ENCODE results near the gene F2RL1.
"Not testable (repeated sequence)": the region's sequence is repeated elsewhere in the genome, so short reads cannot be mapped to it uniquely, and the experiment has no call there.

Gene F2RL1

DNA sequence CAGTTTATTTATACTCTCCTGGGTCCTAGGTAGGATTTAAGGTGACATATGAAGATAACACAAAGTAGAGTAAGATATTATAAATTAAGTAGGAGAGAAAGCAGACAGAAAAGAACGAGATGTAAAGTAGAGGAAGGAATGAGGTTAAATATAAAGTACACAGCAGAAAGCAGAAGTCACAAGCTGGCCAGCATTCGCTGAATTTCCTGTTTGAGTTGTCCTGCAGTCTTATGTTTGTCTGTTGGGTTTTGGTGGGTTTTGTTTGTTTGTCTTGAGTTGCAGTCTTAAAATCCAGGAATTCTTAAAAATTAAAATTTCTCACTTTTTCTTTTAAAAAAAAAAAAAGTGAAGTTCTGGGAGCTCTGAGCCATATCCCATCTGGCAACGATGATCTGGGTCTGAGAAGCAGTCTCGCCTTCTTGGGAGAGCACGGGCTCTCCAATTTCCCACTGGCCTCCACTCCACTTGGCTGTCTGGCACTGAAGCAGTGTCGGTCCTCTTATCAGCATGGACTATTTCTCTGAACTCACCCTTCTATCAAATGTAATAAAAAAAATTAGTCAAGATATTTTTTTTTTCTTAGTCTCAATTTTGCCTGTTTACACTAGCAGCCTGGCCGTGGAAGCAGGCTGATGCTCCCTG is 33.0 kb downstream of the F2RL1 start:
- DNase-seq: no peak

- no peak for DNase-seq
Measured at GRCh38 chr5:76852772-76853171, 33.9 kb downstream of the F2RL1 start.

DNA sequence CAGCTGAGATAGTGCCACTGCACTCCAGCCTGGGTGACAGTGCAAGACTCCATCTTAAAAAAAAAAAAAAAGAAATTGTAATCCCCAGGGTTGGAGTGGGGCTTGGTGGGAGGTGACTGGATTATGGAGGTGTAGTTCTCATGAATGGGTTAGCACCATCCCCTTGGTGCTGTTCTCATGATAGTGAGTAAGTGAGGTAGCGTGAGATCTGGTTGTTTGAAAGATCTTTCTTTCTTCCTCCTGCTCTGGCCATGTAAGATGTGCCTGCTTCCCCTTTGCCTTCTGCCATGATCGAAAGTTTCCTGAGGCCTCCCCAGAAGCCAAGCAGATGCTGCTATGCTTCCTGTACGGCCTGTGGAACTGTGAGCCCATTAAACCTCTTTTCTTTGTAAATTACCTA is 34.9 kb downstream of the F2RL1 start:
- not testable (repeated sequence) for DNase-seq

DNA sequence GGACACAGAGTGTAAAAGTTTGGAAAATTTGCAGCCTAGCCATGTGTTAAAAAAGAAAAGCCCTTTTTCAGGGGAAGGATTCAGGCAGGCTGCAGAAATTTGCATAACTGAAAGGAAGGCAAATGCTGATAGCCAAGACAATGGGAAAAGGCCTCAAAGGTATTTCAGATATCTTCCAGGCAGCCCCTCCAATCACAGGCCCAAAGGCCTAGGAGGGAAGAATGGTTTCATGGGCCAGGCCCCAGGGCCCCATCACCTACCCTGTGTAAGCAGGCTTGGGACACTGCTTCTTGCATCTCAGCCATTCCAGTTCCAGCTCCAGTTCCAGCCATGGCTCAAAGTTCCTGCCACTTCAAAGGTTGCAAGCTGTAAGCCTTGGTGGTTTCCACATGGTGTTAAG is 35.8 kb downstream of the F2RL1 start:
- no peak for DNase-seq

DNA sequence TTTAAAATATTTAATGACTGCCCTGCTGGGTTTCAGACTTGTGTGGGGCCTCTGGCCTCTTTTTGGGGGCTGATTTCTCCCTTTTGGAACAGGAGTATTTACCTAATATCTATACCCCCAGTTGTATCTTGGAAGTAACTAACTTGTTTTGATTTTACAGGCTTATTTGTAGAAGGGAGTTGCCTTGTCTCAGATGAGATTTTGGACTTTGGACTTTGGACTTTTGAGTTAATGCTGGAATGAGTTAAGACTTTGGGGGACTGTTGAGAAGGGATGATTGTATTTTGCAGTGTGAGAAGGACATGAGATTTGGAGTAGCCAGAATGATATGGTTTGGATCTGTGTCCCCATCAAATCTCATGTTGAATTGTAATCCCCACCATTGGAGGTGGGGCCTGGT is 36.7 kb downstream of the F2RL1 start:
- DNase-seq: not testable (repeated sequence)

DNA sequence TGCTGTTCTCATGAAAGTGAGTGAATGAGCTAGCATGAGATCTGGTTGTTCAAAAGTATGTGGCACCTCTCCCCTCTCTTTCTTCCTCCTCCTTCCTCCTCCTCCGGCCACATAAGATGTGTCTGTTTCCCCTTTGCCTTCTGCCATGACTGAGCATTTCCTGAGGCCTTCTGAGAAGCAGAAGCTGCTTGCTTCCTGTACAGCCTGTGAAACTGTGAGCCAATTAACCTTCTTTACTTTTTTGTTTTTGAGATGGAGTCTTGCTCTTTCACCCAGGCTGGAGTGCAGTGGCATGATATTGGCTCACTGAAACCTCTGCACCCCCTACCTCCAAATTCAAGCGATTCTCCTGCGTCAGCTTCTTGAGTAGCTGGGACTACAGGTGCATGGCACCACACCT is 37.1 kb downstream of the F2RL1 start:
- peak; percentile 75 for DNase-seq

GRCh38 chr5:76856800-76857199 is 38.0 kb downstream of the F2RL1 start:
- DNase-seq: not testable (repeated sequence)

DNA sequence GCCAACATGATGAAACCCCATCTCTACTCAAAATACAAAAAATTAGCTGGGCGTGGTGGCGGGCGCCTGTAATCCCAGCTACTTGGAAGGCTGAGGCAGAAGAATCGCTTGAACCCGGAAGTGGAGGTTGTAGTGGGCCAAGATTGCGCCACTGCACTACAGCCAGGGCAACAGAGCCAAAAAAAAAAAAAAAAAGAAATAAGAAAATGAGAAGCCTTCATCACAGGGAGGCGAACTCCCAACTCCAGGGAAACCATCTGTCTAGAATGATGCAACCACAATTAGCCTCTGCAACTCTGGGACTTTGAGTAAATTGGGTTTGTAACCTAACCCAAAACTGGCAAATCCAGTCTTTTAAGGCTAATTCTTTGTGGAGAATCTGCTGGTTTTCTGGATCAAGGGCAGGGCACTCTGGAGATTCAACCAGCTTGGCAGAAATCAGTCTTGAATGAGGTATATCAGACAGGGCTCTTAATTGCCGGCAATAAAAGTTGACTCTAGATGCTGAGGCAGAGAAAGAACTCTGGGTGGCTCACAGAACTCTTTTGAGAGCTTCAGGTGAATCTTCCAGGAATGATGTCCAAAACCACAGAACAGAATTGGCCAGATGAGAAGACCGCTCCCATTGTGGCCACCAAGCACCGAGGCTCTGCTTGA is 40.9 kb downstream of the F2RL1 start:
- DNase-seq: no peak

- DNase-seq: no peak
Measured at GRCh38 chr5:76861612-76862011, 42.8 kb downstream of the F2RL1 start.

DNA sequence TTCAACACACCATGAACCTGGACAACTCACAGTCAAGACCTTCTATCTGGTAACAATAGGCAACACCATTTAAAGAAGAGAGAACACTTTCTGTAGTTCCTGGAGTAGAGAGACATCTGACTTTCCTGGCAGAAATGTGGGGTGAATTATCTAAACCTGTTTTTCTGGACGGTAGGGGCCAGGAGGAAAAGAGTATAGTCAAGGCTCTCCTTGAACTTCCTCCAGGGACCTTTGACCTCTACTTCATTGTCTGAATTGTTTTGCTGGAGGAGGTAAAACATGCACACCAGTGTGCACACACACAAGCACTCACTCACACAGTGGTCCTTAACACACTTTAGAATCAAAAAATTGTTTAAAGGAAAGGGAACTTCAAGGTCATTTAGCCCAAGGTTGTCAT is 44.2 kb downstream of the F2RL1 start:
- no peak for DNase-seq

- DNase-seq: no peak
Measured at GRCh38 chr5:76866503-76866902, 47.7 kb downstream of the F2RL1 start.

GRCh38 chr5:76867038-76867437 is 48.2 kb downstream of the F2RL1 start:
- DNase-seq: no peak

DNA sequence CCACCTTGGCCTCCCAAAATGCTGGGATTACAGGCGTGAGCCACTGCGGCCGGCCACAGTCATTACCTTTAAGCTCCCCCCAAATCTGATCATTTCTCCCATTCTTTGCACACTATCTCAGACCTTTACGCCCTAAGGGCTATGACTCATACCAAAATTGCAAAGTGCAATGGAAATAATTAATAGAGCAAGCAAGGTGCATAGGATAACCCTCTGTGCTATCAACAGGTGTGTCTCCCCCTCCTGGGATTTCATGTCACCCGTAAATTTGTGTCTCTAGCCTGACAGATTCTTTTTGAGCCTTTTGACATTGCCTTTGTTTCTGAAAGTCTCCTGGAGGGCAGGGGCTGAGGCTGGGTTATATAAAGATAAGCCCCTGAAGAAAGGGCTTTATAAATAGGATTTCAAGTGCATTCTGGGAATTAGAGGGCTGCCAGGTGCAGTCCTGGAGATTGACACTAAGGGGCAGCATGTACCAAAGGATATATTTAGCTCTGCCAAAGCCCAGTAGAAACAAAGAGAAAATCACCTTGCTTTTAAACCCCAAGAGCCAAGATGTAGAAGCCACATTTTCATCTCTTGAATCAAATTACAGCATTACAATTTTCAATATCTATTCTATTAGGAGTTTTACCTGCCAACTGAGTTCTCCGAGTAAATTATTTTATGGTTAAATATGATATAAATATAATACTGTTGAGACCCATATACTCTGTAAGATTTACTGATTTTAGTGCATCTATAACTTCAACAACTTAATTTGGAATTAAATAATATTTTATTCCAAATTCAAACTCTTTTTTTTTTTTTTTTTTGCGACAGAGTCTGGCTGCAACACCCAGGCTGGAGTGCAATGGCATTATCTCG is 49.2 kb downstream of the F2RL1 start:
- peak; percentile 70 for DNase-seq

- no peak for DNase-seq
Measured at GRCh38 chr5:76870046-76870445, 51.2 kb downstream of the F2RL1 start.

GRCh38 chr5:76874088-76874581 is 55.3 kb downstream of the F2RL1 start:
- DNase-seq: no peak

Data from activated CD4-positive, alpha-beta T cell treated with anti-CD3 and anti-CD28 coated beads, Interleukin-10, Interleukin-2, amounts not matched to agents 100 ng/mL and 50 ng/mL, durations not matched to agents 16 hours and 8 hours (primary cell).